IPS-11a (cell line): ENCODE data around the gene SNX30.

Experiments
- H3K4me3 ChIP-seq: one replicate; pipeline ENCODE4 v1.5.1; 2013; ENCODE audit warnings: low read depth, low read length, control low read depth

SNX30 gene

GRCh38 chr9:112780450-112781036 is 30.0 kb downstream of the SNX30 start:
- no peak overlapping the region for H3K4me3 ChIP-seq

DNA sequence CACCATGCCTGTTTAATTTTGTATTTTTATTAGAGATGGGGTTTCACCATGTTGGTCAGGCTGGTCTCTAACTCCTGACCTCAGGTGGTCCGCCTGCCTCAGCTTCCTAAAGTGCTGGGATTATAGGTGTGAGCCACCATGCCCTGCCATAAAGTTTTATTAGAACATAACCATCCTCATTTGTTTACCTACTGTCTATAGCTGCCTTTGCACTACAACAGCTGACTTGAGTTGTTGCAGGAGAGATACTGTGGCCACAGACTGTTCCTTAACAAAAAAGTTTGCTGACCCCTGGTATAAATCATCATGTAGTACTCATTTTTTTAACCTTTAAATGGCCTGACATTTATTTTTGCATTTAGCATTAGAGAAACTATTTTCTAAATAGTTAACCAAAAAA is 31.7 kb downstream of the SNX30 start:
- H3K4me3 ChIP-seq = no peak overlapping the region

DNA sequence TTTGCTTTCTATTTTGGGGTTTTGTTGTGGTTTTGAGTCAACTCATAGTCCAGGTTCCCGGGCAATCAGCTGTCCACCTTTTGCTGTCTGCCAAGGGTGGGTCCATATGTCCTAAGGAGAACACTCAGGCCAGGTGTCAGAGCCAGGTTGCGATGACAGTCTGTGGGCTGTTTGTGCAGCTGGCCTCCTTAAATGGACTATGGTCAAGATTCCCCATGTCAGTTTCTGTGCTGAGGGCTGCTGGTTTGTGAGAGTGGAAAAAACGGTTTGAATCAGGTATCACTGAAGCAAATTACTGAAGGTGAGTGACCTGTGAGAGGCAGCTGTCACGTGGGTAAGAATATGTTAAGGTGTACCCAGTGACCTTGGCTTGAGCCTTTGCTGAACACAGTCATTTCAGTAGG is 33.0 kb downstream of the SNX30 start:
- H3K4me3 ChIP-seq = no peak overlapping the region

DNA sequence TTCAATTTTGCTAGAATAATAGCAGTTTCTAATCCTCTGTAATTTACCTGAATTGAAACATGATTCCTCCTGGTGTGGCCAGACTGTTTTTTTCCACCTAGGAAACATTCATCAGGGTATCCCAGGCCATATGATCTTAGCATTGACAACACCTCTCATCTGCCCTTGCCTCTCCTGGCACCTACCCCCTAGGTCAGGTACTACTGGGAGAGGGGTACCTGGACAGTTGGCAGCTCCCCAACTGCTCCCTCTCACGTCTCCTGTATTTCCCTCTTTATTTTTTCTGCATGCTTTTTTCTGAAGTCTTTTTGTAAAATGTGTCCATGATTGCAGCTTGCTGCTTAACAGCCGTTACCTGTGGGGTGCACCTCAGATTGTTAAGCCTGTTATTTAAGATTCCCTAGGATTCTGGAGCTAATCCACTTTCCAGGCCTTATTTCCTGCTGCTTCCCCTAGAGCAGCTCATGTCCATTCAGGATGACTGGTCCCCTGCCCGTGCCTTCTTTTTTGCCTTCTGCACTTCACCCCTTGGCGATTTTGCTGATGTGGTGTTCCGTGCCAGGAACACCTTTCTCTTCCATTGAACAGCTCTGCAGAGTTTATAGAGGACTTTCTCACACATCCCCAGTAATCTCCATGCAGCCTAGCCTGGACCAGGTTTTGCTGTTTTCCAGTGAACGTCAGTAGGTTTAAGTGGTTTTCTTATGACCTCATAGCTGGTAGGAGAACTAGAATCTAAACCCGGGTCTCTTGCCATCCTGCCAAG is 33.6 kb downstream of the SNX30 start:
- no peak overlapping the region for H3K4me3 ChIP-seq

GRCh38 chr9:112785986-112786385 is 35.4 kb downstream of the SNX30 start:
- no peak overlapping the region for H3K4me3 ChIP-seq

GRCh38 chr9:112786829-112787520 is 36.4 kb downstream of the SNX30 start:
- H3K4me3 ChIP-seq = no peak overlapping the region

- no peak overlapping the region for H3K4me3 ChIP-seq
These were observed 37.4 kb downstream of the SNX30 start for GRCh38 chr9:112787978-112788377.

GRCh38 chr9:112789473-112789872 is 38.9 kb downstream of the SNX30 start:
- H3K4me3 ChIP-seq = no peak overlapping the region

GRCh38 chr9:112789891-112790774 is 39.6 kb downstream of the SNX30 start:
- H3K4me3 ChIP-seq = no peak overlapping the region

DNA sequence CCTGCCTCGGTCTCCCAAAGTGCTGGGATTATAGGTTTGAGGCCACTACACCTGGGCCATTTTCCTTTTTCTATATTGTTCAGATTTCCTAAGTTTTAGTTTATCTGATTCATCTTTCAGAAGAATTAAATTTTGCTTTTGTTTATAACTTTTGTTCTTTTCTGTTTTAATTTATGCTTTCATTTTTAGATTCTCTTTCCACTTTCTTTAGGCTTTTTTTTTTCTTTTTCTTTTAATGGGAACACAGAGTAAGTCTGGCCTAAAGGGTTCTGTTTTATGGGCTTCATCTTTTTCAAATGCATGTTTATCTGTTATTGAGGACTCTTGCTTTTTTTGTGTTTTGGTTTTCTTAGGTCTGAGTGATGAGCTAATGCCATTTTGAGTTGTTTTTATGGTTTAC is 42.1 kb downstream of the SNX30 start:
- H3K4me3 ChIP-seq = no peak overlapping the region

DNA sequence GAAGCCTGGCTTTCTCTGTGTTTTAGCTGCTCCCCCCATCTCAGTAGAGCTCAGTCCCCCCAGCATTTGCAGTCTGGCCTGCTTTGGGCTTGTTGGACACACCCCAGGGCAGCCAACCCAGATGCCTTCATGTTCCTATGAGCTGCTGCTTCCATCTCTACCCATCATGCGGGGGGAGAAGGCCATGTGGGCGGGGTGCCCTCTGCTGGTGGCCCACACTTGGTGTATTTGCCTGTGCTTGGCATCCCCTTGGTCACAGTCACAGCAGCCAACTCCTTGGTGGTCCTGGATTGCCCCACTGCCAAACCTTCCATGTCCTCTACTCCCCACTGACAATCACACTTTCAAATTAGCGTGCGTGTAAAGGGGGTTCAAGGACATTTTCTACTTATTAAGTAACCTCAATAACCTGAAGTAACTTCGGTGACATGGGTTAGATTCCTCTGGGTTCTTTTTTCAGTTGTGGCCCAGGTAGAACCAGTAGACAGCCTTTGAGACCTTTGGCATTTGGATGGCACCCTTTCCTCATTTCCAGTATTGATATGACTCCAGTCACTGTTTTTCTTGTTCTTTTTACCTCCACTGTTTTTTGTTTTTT is 42.8 kb downstream of the SNX30 start:
- H3K4me3 ChIP-seq = no peak overlapping the region

GRCh38 chr9:112794731-112795130 is 44.2 kb downstream of the SNX30 start:
- no peak overlapping the region for H3K4me3 ChIP-seq

DNA sequence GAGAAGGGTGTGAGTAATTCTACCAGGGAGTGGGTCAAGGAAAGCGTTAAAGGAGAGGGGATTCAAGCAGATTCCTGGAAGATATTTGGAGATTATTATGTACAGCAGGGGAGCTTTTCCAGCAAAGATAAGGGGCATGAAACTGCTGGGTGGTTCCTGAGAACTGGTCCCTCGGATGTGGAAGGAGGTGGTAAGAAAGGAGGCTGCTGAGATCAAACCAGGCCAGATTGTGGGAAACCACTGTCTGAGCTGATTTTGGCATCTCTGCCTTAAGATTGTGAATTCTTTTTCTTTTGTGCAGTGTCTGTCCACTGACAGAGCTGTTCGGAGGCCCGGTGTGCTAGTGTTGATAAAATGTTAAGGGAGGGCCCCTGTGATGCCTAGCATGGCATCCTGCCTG is 45.4 kb downstream of the SNX30 start:
- H3K4me3 ChIP-seq = no peak overlapping the region

- no peak overlapping the region for H3K4me3 ChIP-seq
These were observed 45.9 kb downstream of the SNX30 start for GRCh38 chr9:112796485-112796884.

DNA sequence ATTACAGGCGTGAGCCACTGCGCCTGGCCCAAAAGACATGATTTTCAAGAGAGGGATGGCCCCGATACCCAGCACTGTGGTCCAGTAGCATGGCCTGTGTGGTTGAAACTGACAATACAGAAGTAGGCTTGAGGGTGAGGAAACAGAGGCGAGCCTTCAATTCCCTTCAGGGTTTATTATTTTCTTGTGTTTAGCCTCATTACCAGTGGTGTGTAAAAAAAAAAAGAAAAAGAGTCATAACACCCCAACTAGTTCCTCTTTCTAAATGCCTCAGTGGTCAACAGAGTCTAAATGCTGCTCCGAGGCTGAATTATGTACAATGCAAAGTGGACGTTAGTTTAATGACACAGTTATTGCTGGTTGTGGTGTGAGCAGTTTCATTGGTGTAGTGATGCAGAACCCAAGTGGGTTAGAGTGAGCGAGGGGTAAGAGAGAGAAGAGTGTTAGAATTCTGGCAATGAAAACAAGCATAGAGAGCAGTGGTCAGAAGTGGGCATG is 58.8 kb downstream of the SNX30 start:
- no peak overlapping the region for H3K4me3 ChIP-seq

DNA sequence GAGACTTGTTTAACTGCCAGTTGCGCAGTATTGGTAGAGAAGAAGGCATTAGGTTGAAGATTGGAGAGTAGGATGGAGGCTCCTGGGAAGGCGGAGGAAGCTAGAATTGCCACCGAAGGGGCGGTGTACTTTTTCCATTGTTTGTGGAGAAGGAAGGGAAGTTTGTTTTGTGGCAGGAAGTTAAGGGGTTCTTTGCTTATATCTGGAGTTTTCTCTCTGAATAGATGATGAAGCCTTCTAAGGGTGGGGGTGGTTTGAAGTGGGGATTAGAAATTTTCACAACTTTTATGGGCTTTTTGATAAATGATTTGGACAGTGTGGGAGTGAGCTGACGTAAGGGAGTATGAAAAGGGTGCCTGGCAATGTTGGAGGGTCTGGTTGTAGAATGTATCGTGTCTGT is 59.3 kb downstream of the SNX30 start:
- H3K4me3 ChIP-seq = no peak overlapping the region

DNA sequence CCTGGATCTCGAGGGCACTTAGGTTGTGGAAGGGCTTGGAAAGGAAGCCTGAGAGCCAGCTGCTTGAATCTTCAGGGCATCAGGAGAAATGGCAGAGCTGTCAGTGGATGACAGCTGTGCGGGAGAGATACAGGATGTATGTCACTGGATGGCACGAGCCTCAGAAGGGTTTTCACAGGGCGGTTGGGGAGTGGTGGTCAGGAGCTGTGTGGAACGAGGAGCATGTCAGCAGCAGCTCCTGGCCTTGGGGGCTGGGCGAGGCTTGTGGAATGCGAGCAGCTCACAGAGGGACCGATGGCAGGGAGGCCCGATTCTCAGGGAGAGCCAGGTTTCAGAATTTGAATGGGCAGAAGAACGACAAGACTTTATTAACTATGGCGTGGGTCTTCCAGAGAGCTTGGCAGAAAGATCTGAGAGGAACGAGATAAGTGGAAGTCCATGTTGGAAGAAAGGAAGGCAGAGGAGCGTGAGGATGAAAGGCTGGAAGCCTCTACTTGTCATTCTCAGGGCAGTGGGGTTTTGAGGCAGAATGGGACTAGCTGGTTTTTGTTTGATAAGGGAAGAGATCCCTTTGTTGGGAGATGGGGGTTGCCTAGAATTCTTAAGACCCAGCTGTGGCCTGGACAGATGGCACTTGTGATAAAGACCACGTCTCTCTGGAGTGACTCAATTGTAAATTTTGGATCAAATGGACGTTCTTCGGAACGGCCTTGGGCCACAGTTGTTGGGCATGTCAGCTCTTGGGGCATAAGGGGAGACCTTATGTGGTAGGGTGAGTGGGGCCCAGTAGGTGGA is 60.3 kb downstream of the SNX30 start:
- no peak overlapping the region for H3K4me3 ChIP-seq

DNA sequence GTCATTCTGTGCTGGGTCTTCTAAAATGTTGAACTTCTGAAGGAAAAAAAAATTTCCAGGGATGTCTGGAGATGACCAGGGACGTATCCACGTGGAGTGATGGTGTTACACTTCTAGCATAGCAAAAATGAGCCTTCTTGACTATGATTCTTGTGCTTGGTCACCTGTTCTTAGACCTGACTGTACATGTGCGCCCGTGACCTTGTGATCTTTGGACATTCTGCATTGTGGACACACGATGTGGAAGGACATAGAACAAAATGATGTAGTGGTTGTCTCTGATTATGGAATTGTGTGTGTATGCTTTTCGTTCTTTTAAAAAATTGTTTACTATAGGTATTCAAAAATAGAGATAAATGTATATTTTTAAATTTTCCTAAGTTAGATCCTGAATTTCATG is 61.0 kb downstream of the SNX30 start:
- no peak overlapping the region for H3K4me3 ChIP-seq

GRCh38 chr9:112815868-112816267 is 65.3 kb downstream of the SNX30 start:
- no peak overlapping the region for H3K4me3 ChIP-seq

GRCh38 chr9:112817860-112818203 is 67.3 kb downstream of the SNX30 start:
- H3K4me3 ChIP-seq = no peak overlapping the region
